IMR-90 (cell line): ENCODE results near the gene A4GNT. TPM values are rescaled to one million over a fixed set of nuclear protein-coding genes. Genes with fewer than 3 reads are reported as not detected.
A peak's percentile ranks its signal among the peaks of the same experiment; 100 is the strongest.

Experiments
- ATAC-seq: fragments of 200-7000 bp; cut with Tn5 transposase; 2 replicates; pipeline ENCODE4 v1.9.1; 2020; ENCODE audit warnings: low read depth, mild to moderate bottlenecking, moderate library complexity
- BruUV-seq: library from RNA; stranded (reverse); fragments of 400-500 nt; replicated peaks from 2 replicates; lab custom pipeline; 2021; lab: Mats Ljungman, UMichigan
- CTCF ChIA-PET: fragments of 300-600 bp; formaldehyde crosslinking; extraction: SDS; loops from one replicate; lab custom pipeline; 2021; ENCODE audit warnings: antibody characterized with exemption; lab: Yijun Ruan, JAX
- POLR2A ChIA-PET: fragments of 300-600 bp; sonication (Branson Sonifier 250); formaldehyde crosslinking; loops from one replicate; lab custom pipeline; 2022; ENCODE audit warnings: antibody characterized with exemption; ENCODE audit not compliant: unreplicated experiment; lab: Charles Lee
- DNase-seq: peaks from one replicate; pipeline ENCODE4 v3.0.0; 2013
- H2AFZ ChIP-seq: replicated peaks from 2 replicates; pipeline ENCODE3; 2013; ENCODE audit warnings: low read length, mild to moderate bottlenecking; ENCODE audit not compliant: poor library complexity
- H2AK5ac ChIP-seq: 2 replicates; pipeline ENCODE4 v1.6.1; 2013; ENCODE audit warnings: low read depth, low read length, inconsistent platforms
- H2AK9ac ChIP-seq: replicated peaks from 2 replicates; pipeline ENCODE3; 2013; ENCODE audit warnings: mild to moderate bottlenecking, low read depth, low read length, moderate library complexity; ENCODE audit not compliant: poor library complexity
- H2BK120ac ChIP-seq: 2 replicates; pipeline ENCODE4 v1.6.1; 2013; ENCODE audit warnings: low read depth, low read length, inconsistent platforms
- H2BK15ac ChIP-seq: 3 replicates; pipeline ENCODE4 v1.6.1; 2013; ENCODE audit warnings: low read depth, low read length, inconsistent platforms
- H2BK20ac ChIP-seq: 2 replicates; pipeline ENCODE4 v1.6.1; 2013; ENCODE audit warnings: low read depth, mild to moderate bottlenecking, inconsistent platforms, low read length, moderate library complexity
- H2BK5ac ChIP-seq: 2 replicates; pipeline ENCODE4 v1.6.1; 2013; ENCODE audit warnings: mild to moderate bottlenecking, low read depth, low read length, inconsistent platforms; ENCODE audit not compliant: poor library complexity, severe bottlenecking
- H3K14ac ChIP-seq: replicated peaks from 2 replicates; pipeline ENCODE4 v1.6.1; 2013; ENCODE audit warnings: low read depth, low read length, inconsistent platforms
- H3K18ac ChIP-seq: 2 replicates; pipeline ENCODE4 v1.6.1; 2013; ENCODE audit warnings: low read depth, low read length, control low read depth
- H3K23ac ChIP-seq: 2 replicates; pipeline ENCODE4 v1.6.1; 2013; ENCODE audit warnings: low read depth, low read length, inconsistent platforms
- H3K27ac ChIP-seq: 2 replicates; pipeline ENCODE4 v1.5.1; 2013; ENCODE audit warnings: mild to moderate bottlenecking, control low read depth, low read length; ENCODE audit not compliant: insufficient read depth
- H3K27me3 ChIP-seq: 2 replicates; pipeline ENCODE4 v1.6.1; 2013; ENCODE audit warnings: low read length; ENCODE audit not compliant: control insufficient read depth, insufficient read depth
- H3K36me3 ChIP-seq: 2 replicates; pipeline ENCODE4 v1.6.1; 2013; ENCODE audit warnings: low read length, mixed read lengths; ENCODE audit not compliant: control insufficient read depth, insufficient read depth
- H3K4ac ChIP-seq: 2 replicates; pipeline ENCODE4 v1.6.1; 2013; ENCODE audit warnings: low read depth, low read length, inconsistent platforms
- H3K4me1 ChIP-seq: 2 replicates; pipeline ENCODE4 v1.6.1; 2013; ENCODE audit warnings: low read length, mixed read lengths; ENCODE audit not compliant: control insufficient read depth, insufficient read depth
- H3K4me2 ChIP-seq: 2 replicates; pipeline ENCODE4 v1.6.1; 2013; ENCODE audit warnings: low read depth, mild to moderate bottlenecking, control low read depth, low read length, moderate library complexity
- H3K4me3 ChIP-seq: 2 replicates; pipeline ENCODE4 v1.5.1; 2013; ENCODE audit warnings: low read depth, mild to moderate bottlenecking, control low read depth, low read length, moderate library complexity; ENCODE audit not compliant: insufficient read depth
- H3K56ac ChIP-seq: 2 replicates; pipeline ENCODE4 v1.6.1; 2013; ENCODE audit warnings: low read length, inconsistent platforms; ENCODE audit not compliant: insufficient read depth; ENCODE audit errors: extremely low read depth
- H3K79me1 ChIP-seq, 2 experiments: 2 replicates each; pipeline ENCODE4 v1.6.1; 2013; ENCODE audit warnings: low read length in 2 of 2, inconsistent platforms in 1 of 2, low read depth in 1 of 2
- H3K9ac ChIP-seq: 2 replicates; pipeline ENCODE4 v1.6.1; 2013; ENCODE audit warnings: low read depth, low read length, control low read depth
- H3K9me1 ChIP-seq: 2 replicates; pipeline ENCODE4 v1.6.1; 2013; ENCODE audit warnings: low read length, inconsistent platforms; ENCODE audit not compliant: insufficient read depth
- H3K9me3 ChIP-seq: 2 replicates; pipeline ENCODE4 v1.6.1; 2013; ENCODE audit warnings: low read length; ENCODE audit not compliant: control insufficient read depth, insufficient read depth
- H4K20me1 ChIP-seq: 2 replicates; pipeline ENCODE4 v1.6.1; 2013; ENCODE audit warnings: low read length, inconsistent platforms; ENCODE audit not compliant: insufficient read depth
- H4K5ac ChIP-seq: 2 replicates; pipeline ENCODE4 v1.6.1; 2013; ENCODE audit warnings: mild to moderate bottlenecking, low read depth, low read length, control low read depth
- H4K8ac ChIP-seq, 2 experiments: 2 replicates each; pipeline ENCODE4 v1.6.1; 2013; ENCODE audit warnings: low read depth in 2 of 2, low read length in 2 of 2, control low read depth in 1 of 2, inconsistent platforms in 1 of 2
- H4K91ac ChIP-seq: 2 replicates; pipeline ENCODE4 v1.6.1; 2013; ENCODE audit warnings: low read depth, low read length, inconsistent platforms; ENCODE audit not compliant: insufficient read depth
- MAZ ChIP-seq: IDR thresholded peaks from 2 replicates; pipeline ENCODE4 v1.6.1; 2012; ENCODE audit warnings: low read depth, mild to moderate bottlenecking, low read length, improper control_type of control experiment, moderate library complexity, borderline replicate concordance
- POLR2A ChIP-seq: IDR thresholded peaks from 2 replicates; pipeline ENCODE4 v1.6.1; 2012; ENCODE audit warnings: mild to moderate bottlenecking, low read depth, low read length
- RAD21 ChIP-seq: IDR thresholded peaks from 2 replicates; pipeline ENCODE4 v1.6.1; 2012; ENCODE audit warnings: low read length, improper control_type of control experiment
- RCOR1 ChIP-seq: IDR thresholded peaks from 2 replicates; pipeline ENCODE4 v1.6.1; 2012; ENCODE audit warnings: mild to moderate bottlenecking, low read length, improper control_type of control experiment; ENCODE audit not compliant: insufficient replicate concordance
- SMC3 ChIP-seq: fragments of 150-350 bp; IDR thresholded peaks from 2 replicates; pipeline ENCODE4 v1.6.1; 2016; ENCODE audit warnings: low read depth, mild to moderate bottlenecking, antibody characterized with exemption, low read length, moderate library complexity
- WGBS, 2 experiments: methylation state at CpG; one replicate each; pipeline versions ENCODE4 v1.1.5 to v1.1.7; 2013; ENCODE audit warnings: missing lambda C conversion rate in 2 of 2; ENCODE audit not compliant: insufficient read length in 1 of 2; ENCODE audit errors: extremely low coverage in 2 of 2; 5-methylcytosine and 5-hydroxymethylcytosine counted together
- dilution Hi-C: fragments of 300-500 bp; cut with HindIII; formaldehyde crosslinking; loops from one replicate; pipeline ENCODE4 v1.14.3; 2018; ENCODE audit warnings: low sequenced_read_pairs; ENCODE audit not compliant: unreplicated experiment
- in situ Hi-C: fragments of 300-500 bp; cut with MboI; formaldehyde crosslinking; loops from 3 replicates; pipeline ENCODE4 v1.14.3; 2019; ENCODE audit warnings: low sequenced_read_pairs, inconsistent platforms, mixed read lengths
- intact Hi-C: fragments of 100-400 bp; cut with micrococcal nuclease; formaldehyde crosslinking; loops from 2 replicates; pipeline ENCODE4 v1.10.0; 2022
- polyA plus RNA-seq, 3 experiments: library from polyadenylated mRNA; depleted of rRNA; stranded (reverse); fragments of >200 nt; gene quantifications; 2 replicates each; pipeline ENCODE4 v1.2.3, GENCODE V29; 2012; ENCODE audit warnings: low replicate concordance in 1 of 3
- total RNA-seq: library from RNA; depleted of rRNA; stranded (reverse); fragments of >200 nt; gene quantifications from 2 replicates; pipeline ENCODE4 v1.2.3, GENCODE V29; 2012
- TF ChIP-seq, protein P1 (sequence below): fragments of 150-350 bp; IDR thresholded peaks from 2 replicates; pipeline ENCODE4 v1.6.1; 2016; ENCODE audit warnings: low read depth, mild to moderate bottlenecking, low read length, moderate library complexity, borderline replicate concordance
- TF ChIP-seq, protein P2 (sequence below): conservative IDR thresholded peaks from 2 replicates; pipeline ENCODE4 v1.5.1; 2012; ENCODE audit warnings: mild to moderate bottlenecking, low read depth, low read length, improper control_type of control experiment

A4GNT gene
- total and polyA plus RNA-seq, 2 of the 4 experiments (the other 2 are of a cell fraction): not detected

- Histone ChIP-seq H3K14ac (no peak overlapping the region), H2BK5ac (no peak overlapping the region), H3K23ac (no peak overlapping the region), H3K27ac (no peak overlapping the region), H3K4me1 (no peaks in the 10 kb centered on the region), H2BK20ac (no peak overlapping the region), H4K5ac (no peak overlapping the region), H3K9me1 (no peaks in the 10 kb centered on the region), H3K56ac (no peak overlapping the region), H3K4me2 (no peak overlapping the region), H3K36me3 (no peaks in the 10 kb centered on the region), H2AFZ (no peak overlapping the region), H3K18ac (no peak overlapping the region), H3K4me3 (no peak overlapping the region), H3K27me3 (peaks cover 6% of the 10 kb centered on the region), H4K20me1 (no peaks in the 10 kb centered on the region), H4K91ac (no peak overlapping the region), H2AK9ac (no peak overlapping the region), H2AK5ac (no peak overlapping the region), H3K9me3 (no peaks in the 10 kb centered on the region), H4K8ac (no peak overlapping the region), H3K4ac (no peak overlapping the region), H3K79me1 (no peaks in the 10 kb centered on the region), H2BK15ac (no peak overlapping the region), H2BK120ac (no peak overlapping the region), H3K9ac (no peak overlapping the region)
- ChIA-PET POLR2A (no interaction called here), CTCF (interaction anchor here (0.6 kb wide), 1 partner anchor 328 kb away, joined by 4 read pairs; no protein-coding TSS in a partner anchor)
- ATAC-seq: peak; percentile 84
- TF ChIP-seq MAZ (no peak), SMC3 (peak; percentile 52), POLR2A (no peak), RCOR1 (no peak), RAD21 (peak; percentile 74)
- TF ChIP-seq, protein P1, sequence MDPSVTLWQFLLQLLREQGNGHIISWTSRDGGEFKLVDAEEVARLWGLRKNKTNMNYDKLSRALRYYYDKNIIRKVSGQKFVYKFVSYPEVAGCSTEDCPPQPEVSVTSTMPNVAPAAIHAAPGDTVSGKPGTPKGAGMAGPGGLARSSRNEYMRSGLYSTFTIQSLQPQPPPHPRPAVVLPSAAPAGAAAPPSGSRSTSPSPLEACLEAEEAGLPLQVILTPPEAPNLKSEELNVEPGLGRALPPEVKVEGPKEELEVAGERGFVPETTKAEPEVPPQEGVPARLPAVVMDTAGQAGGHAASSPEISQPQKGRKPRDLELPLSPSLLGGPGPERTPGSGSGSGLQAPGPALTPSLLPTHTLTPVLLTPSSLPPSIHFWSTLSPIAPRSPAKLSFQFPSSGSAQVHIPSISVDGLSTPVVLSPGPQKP: no peak
- TF ChIP-seq, protein P2, sequence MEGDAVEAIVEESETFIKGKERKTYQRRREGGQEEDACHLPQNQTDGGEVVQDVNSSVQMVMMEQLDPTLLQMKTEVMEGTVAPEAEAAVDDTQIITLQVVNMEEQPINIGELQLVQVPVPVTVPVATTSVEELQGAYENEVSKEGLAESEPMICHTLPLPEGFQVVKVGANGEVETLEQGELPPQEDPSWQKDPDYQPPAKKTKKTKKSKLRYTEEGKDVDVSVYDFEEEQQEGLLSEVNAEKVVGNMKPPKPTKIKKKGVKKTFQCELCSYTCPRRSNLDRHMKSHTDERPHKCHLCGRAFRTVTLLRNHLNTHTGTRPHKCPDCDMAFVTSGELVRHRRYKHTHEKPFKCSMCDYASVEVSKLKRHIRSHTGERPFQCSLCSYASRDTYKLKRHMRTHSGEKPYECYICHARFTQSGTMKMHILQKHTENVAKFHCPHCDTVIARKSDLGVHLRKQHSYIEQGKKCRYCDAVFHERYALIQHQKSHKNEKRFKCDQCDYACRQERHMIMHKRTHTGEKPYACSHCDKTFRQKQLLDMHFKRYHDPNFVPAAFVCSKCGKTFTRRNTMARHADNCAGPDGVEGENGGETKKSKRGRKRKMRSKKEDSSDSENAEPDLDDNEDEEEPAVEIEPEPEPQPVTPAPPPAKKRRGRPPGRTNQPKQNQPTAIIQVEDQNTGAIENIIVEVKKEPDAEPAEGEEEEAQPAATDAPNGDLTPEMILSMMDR: peak; percentile 59
- BruUV-seq: no TSS peak
- intact Hi-C loops: loop anchor here (2.0 kb wide), 1 partner anchor 246 kb away; no protein-coding TSS in a partner anchor
- WGBS, 2 experiments: no CpG with 5 or more reads among the region's 2 CpGs
- in situ Hi-C loops: no loop called here
- peak; percentile 47 for DNase-seq
- dilution Hi-C loops: no loop called here
Measured at GRCh38 chr3:138180375-138181029, 48.3 kb upstream of the A4GNT start.
